Measurements from ENCODE around the gene PLCB4. TPM values are rescaled to one million over a fixed set of nuclear protein-coding genes. Genes with fewer than 3 reads are reported as not detected.
A peak's percentile ranks its signal among the peaks of the same experiment; 100 is the strongest.

The PLCB4 gene
- total RNA-seq, 1 donor from 2014 or later, result 19.9 TPM

- Histone ChIP-seq H3K27me3 (ENCODE audit: control insufficient read depth, insufficient read depth, low read length) (no peaks in the 10 kb centered on the region), H3K4me3 (ENCODE audit: low read depth, low read length) (no peak overlapping the region), H3K36me3 (ENCODE audit: control insufficient read depth, insufficient read depth, low read length) (peaks cover 2% of the 10 kb centered on the region)
- peak; percentile 54 for TF ChIP-seq CTCF (IDR thresholded peaks at IDR 0.05; ENCODE audit: insufficient read depth, low read length, poor library complexity, severe bottlenecking)
- no peak for DNase-seq (ENCODE audit: low read depth)
Measured at GRCh38 chr20:9467995-9468394, 399.1 kb downstream of the PLCB4 start.

GRCh38 chr20:9474835-9475415 lies 406.0 kb downstream of the PLCB4 start:
- H3K27me3 ChIP-seq (ENCODE audit: control insufficient read depth, insufficient read depth, low read length), result no peaks in the 10 kb centered on the region
- DNase-seq (ENCODE audit: low read depth), result no peak
- no peaks in the 10 kb centered on the region for H3K36me3 ChIP-seq (ENCODE audit: control insufficient read depth, insufficient read depth, low read length)
- TF ChIP-seq CTCF (IDR thresholded peaks at IDR 0.05; ENCODE audit: insufficient read depth, low read length, poor library complexity, severe bottlenecking), result no peak
- no peak overlapping the region for H3K4me3 ChIP-seq (ENCODE audit: low read depth, low read length)

- Histone ChIP-seq H3K27me3 (ENCODE audit: control insufficient read depth, insufficient read depth, low read length) (no peaks in the 10 kb centered on the region), H3K4me3 (ENCODE audit: low read depth, low read length) (no peak overlapping the region), H3K36me3 (ENCODE audit: control insufficient read depth, insufficient read depth, low read length) (no peaks in the 10 kb centered on the region)
- DNase-seq (ENCODE audit: low read depth), result no peak
- no peak for TF ChIP-seq CTCF (IDR thresholded peaks at IDR 0.05; ENCODE audit: insufficient read depth, low read length, poor library complexity, severe bottlenecking)
Measured at GRCh38 chr20:9475456-9475855, 406.6 kb downstream of the PLCB4 start.

- DNase-seq (ENCODE audit: low read depth), result no peak
- H3K36me3 ChIP-seq (ENCODE audit: control insufficient read depth, insufficient read depth, low read length), result no peaks in the 10 kb centered on the region
- TF ChIP-seq CTCF (IDR thresholded peaks at IDR 0.05; ENCODE audit: insufficient read depth, low read length, poor library complexity, severe bottlenecking), result no peak
- H3K4me3 ChIP-seq (ENCODE audit: low read depth, low read length), result no peak overlapping the region
- H3K27me3 ChIP-seq (ENCODE audit: control insufficient read depth, insufficient read depth, low read length), result no peaks in the 10 kb centered on the region
Measured at GRCh38 chr20:9476174-9476573, 407.3 kb downstream of the PLCB4 start.

- no peak for DNase-seq (ENCODE audit: low read depth)
- Histone ChIP-seq H3K4me3 (ENCODE audit: low read depth, low read length) (no peak overlapping the region), H3K36me3 (ENCODE audit: control insufficient read depth, insufficient read depth, low read length) (no peaks in the 10 kb centered on the region), H3K27me3 (ENCODE audit: control insufficient read depth, insufficient read depth, low read length) (no peaks in the 10 kb centered on the region)
- TF ChIP-seq CTCF (IDR thresholded peaks at IDR 0.05; ENCODE audit: insufficient read depth, low read length, poor library complexity, severe bottlenecking), result no peak
Measured at GRCh38 chr20:9476637-9477036, 407.8 kb downstream of the PLCB4 start.

GRCh38 chr20:9478771-9479170 lies 409.9 kb downstream of the PLCB4 start:
- TF ChIP-seq CTCF (IDR thresholded peaks at IDR 0.05; ENCODE audit: insufficient read depth, low read length, poor library complexity, severe bottlenecking), result no peak
- DNase-seq (ENCODE audit: low read depth), result no peak
- H3K27me3 ChIP-seq (ENCODE audit: control insufficient read depth, insufficient read depth, low read length), result no peaks in the 10 kb centered on the region
- no peaks in the 10 kb centered on the region for H3K36me3 ChIP-seq (ENCODE audit: control insufficient read depth, insufficient read depth, low read length)
- no peak overlapping the region for H3K4me3 ChIP-seq (ENCODE audit: low read depth, low read length)

Data from kidney epithelial cell (primary cell).